Measurements from ENCODE around the gene DAB2IP.

DAB2IP gene

DNA sequence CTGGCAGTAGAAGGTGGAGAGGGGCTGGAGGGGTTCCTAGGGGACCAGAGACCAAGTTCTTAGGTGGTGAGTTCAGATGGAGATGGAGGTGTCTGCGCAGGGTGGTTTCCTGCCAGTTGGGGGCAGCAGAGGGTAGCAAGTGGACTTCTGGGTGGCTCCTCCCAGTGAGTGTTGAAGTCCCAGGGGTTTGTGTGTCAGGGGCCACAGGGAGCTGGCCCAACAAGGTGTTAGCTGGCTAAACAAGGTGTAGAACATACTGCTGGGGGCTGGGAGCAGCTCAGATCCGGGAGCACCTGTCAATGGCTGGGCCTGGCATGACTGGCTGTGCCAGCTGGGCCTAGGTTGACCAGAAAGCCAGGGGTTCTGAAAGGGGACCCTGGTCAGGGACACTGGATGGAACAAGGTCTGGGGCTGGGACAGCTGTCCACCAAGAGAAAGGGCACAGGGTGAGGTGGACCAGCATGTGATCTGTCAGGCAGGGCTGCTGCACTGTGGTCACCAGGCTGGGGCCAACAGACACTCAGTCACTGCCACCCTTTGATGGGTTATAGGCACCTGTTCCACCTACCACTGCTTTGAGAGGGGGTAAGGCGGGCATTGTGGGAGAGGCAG, 35.6 kb downstream of the DAB2IP start:
- peak; percentile 83 for DNase-seq

DNA sequence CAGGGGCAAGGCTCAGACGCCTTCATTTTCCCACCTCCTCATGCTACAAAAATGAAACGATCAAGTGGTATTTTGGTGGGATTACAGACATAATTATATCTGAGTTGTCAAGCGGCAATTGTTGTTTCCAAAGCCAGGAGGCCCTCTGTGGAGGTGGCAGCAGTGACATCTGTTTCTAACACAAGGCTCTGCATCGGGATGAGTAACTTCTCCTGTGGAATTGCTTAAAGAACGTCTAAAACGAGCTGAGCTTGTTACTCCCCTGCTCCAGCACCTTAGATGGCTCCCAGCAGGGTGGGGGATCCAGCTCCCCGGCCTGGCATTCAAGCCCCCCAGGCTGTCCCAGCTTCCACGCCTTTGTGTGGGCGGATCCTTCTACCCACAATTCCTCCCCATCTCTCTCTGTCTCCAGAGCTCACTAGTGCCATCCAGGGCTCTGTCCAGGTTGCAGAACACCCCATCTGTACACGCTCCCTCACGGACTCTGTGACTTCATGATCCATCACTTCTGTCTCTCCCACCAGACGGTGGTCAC, 36.8 kb downstream of the DAB2IP start:
- DNase-seq: no peak

DNA sequence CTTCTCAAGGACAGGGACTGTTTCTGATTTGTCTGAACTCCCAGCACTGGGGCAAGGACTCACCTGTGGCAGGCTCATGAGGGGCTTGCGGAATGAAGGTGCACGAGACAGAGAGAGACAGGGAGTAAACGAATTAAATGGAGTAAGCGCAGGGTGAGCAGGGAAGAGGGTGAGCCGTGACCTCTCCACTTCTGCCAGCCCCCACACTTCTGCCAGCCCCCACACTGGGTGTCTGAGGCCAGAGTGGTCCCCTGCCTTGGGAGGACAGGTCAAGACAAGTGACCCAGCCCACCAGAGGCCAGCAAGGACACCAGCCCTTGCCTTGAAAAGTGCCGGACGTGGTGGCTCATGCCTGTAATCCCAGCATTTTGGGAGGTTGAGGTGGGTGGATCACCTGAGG, 37.2 kb downstream of the DAB2IP start:
- no peak for DNase-seq

DNA sequence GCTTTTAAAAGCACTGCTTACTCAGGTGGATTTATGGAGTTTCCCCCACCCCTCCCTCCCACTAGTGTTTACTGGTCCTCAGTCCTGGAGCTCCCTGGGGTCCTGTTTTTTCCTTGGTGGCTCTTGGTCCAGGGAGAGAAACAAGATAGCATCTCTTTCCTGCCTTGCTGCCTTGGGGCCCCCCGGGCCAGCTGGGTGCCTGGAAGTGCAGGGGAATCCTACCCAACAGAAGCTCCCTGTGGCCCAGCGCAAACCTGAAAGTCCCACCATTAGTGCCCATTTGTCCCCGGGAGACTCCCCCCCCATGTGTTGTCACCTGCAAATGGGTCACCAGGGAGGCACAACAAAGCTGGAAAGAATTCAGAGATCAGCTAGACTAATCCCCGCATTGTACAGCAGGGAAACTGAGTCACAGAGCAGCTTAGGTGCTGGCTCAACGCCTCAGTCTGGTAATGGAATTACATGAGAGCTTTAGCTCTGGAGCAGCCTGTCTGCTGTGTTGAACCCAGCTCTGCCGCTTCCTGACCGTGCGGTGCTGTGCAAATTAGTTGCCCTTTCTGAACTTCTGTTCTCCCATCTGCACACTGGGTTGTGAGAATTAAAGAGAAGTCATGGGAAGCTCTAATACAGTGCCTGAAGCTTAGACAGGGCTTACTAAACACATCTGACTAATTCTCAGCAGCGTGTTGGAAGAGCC, 38.2 kb downstream of the DAB2IP start:
- no peak for DNase-seq

DNA sequence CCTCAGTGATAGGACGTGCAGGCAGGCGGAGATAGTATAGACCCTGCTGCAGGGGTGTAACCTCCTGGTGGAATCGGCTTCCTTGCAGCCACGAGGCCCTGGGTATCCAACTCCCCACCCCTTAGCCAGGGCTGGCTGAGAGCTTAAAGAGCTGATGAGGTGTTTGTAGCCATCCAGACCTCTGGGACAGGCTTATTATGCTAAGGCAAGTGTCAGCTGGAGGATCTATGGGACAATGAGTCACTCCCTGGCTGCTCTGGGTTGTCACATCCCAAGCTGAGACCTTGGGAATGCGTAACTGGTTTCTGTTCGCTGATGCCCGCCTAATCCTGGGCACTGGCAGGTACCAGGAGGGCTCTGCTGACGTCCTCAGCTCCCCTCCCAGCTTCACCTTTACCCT, 38.9 kb downstream of the DAB2IP start:
- no peak for DNase-seq

DNA sequence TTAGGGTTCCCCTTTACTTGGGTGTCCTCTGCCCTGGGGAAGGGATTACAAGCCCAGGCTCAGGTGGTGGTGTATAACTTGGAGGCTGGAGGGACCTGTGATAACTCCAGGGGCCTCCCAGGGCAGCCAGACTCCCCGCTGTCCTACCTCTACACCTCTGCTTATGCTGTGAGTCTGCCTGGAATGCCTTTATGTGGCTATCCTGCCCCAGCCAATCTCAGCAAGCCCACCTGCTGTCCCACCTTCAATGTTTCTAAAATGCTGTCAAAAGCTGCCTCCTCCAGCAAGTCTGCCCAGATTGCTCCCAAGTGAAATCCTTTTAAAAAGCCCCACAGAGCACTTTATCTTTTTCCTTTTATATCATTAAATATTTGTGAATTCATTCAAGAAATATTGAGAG, 39.3 kb downstream of the DAB2IP start:
- DNase-seq: no peak

DNA sequence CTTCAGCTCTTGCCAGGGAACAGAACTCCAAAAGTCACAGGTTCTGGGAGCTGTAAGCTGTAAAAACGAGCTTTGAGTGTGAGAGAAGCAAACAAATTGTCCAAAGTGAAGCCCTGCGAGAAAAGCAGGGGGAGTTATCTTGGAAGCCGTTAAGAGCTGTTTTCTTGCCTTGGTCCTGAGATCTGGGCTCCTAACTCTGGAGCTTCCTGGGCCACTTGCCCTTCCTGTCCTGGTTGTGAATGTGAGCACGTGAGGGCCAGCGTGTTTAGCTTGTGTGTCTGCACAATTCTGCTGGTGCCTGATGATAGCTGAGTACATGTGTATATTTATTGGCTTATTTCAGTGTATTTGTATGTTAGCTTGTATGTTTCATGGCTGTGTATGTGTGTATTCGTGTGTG, 40.5 kb downstream of the DAB2IP start:
- no peak for DNase-seq

DNA sequence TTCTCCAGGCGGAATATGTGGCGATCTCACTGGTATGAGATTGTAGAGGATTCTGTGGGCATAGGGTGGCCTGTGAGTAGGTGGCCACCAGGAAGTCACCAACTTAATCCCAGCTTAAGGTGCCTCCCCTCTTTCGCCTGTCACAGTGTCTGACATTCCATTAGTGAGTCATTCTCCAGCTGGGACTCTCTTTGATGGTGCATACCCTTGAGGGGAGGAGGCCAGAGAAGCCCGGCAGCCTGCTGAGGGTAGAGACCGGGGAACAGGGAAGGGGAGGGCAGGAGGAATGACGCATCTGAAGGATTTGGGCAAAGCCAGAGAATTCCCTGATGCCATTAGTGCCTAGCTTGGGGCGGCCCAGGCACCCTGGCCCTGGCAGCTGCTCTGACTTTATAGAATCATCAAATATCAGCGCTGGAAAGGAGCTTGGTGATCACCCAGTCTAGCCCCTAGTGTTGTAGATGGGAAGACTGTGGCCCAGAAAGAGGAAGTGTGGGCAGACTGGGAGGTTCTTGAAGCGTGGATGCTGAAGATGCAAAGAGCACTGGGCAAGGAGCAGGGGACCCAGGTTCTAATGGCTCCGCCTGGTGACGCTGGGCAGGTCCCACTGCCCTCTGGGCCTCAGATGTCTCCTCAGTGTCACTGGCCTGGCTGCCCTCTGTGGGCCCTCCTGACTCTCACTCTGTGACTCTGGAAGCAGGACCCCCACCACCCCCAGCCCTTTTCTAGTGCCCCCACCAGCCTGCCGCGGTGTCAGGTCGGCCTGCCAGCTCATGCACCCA, 41.4 kb downstream of the DAB2IP start:
- no peak for DNase-seq

DNA sequence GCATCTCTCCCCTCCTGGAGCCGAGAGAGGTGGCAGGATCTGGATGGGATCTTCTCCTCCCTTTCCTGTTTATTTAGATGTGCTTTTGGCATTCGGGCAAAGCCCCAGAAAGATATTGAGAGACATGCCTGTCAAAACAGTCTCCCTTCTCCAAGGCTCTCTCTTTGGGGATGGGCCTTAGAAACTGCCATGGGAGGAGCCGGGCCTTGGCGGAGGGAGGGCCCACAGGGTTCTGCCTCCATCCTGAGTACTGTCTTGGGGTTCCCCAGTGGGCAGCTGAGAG, 41.9 kb downstream of the DAB2IP start:
- no peak for DNase-seq

DNA sequence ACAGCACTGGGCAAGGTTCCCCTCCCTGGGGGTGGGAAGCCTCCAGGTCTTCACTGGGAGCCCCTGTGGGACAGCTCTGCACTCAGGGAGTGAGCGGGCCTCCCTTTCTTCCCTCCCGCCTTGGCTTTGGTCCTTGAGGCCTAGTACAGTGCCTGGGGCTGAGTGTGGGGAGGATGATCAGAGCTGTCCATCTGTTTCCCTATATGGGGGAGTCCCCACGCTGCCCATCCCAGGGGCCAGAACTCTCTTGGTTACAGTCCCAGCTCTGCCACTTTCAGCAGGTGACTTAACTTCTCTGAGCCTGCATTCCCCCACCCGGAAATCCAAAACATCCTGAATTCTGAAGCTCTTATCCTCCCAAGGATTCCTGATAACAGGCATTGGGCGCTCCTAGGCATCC, 42.6 kb downstream of the DAB2IP start:
- DNase-seq: no peak

DNA sequence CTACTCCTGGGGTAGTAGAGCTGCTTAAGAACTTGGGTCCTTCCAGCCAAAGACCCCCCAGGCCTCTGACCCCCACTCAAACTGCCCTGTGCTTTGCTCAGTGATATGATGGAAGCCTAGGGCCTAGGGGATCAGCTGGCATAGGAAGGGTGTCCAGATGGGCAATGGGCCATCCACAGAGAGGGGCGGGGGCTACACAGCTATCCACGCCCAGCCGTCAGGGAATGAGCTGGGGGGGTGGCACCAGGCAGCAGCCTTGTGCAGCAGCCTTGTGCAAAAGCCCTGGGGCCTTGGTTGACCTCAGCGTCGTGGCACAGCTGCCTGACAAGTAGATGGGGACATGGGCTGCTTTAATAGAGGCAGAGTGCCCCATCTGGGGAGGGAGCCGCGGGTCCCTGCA, 43.2 kb downstream of the DAB2IP start:
- no peak for DNase-seq

DNA sequence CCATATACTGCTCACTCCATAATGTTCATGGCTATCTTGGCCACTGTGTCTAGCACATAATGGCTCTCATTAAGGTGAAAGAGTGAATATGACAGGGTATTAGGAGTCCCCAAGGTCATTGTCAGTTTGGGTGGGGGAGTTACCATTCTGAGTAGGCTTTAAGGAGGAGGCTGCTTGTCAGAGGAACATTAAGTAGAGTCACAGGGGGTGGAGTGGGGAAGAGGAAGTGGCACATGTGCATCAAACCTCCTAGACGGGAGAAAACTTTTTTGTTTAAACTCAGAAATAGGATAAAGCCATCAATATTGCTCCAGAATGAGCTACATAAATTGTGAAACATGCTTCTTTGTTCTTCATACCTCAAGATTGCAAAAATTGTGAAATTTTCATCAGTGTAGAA, 45.5 kb downstream of the DAB2IP start:
- DNase-seq: no peak

DNA sequence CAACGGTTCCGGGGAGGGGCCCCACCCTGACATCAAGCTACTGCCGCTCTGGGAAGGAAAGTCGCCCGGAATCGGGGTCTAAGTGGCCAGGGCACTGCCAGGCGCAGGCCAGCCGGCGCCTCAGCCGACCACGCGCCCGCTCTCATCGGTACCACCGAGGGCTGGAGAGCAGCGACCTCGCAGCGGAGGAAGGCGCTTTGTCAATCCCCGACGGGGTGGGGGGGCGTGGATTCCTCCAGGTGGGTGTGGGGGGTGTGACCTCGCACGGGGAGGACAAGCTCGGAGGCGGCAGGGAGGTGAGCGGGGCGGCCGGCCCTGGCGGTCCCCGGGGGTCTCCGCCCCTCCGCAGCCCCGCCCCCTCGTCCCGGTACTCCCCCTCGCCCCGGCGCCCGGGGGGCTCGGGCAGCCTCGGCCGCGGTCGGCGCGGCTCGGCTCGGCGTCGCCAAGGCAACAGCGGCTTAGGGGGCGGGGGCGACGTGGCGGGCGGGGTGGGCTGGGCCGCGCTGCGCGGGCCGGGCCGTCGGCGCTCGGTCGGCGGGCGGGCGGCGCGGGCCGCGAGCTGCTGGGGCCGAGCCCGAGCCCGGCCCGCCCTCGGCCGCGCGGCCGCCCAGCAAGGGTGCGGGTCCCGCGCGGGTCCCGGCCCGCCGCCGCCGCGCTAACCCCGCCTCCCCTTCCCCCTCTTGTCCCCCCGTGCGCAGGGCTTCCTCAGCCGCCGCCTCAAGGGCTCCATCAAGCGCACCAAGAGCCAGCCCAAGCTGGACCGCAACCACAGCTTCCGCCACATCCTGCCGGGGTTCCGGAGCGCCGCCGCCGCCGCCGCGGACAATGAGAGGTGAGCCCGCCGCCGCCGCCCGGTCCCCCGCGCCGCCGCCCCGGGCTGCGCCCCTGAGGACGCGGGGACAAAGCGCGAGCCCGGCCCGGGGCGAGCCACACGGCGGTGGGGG, 47.5 kb downstream of the DAB2IP start:
- DNase-seq: peak; percentile 60

DNA sequence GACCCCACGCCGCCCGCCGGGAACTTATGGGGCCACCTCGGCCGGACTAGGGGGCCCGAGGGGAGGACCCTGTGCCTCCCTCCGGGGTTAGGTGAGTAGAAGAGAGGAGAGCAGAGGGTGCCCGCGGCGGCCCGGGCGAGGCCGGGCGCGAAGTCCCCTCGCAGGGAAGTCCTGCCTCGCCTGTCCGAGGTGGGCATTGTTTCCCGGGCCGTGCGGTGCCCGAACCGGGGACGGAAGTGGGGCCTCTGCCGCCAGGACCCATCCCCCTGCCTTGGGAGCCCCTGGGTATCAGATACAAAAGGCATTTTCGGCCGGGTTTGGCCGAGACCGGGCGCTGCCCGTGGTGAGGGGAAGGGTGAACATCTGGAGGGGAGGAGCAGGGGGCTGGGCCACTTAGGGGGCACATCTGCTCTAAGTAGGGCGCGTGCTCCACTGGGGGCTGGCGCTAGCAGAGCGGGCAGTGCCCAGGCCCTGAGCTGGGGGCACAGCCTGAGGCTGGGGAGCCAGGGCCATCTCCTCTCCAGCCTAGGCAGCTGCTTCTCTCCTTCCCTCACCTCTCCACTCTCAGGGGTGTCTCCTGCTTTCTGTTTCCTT, 48.2 kb downstream of the DAB2IP start:
- no peak for DNase-seq

DNA sequence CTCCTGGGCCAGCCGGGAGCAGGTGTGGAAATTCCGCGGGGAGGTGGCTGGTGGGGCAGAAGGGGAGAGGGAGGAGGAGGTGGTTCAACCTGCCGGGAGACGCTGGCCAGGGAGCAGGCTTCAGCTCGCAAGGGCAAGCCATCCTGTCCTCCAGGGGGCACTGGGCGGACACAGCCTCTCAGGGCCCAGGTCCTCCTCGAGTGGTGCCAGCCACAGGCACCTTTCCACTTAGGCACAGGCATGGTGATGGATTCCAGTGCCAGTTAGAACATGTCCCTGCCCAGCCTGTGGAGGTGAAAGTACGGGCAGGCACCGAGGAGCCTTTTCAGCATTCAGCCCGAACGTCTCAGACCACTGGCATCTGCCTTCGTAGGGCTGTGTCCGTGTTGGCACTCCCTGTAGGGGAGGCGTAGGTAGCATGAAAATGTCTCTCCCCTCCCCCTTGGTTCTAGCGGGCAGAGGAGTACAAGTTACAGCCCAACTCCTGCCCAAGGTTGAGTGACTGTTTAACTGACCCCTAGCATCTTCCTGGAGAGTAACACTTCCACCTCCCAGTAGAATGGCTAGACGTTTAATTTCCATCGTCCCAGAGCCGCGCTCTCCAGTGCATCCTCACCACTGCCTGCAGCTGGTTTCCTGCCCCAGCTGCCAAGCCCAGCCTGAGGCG, 48.9 kb downstream of the DAB2IP start:
- DNase-seq: peak; percentile 57

DNA sequence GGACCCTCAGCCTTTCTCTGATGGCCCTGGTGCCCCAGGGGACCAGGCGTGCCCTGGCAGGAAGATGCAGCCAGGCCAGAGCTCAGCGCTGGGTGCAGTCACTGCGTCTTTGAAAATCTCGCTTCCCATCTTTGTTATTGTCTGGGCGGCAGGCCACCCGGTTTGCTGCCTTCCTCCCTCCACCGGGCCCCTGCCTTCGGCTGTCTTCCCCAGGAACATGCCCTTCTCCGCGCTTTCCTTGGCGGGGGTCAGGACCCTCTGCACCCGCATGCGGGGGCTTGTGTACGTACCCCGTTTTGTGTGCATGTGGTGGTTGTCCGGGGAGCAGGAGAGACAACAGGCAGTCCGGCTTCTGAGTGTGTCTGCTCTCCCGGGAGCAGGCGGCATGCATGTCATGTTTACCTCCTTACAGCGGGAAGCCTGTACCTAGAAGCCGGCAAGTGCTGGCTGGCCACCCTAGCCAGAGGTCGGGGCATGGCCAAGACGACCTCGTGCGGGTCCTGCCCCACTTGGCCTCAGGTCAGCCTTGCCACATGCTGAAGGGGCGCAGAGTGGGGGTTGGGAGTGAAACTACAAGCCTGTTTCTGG, 49.5 kb downstream of the DAB2IP start:
- no peak for DNase-seq

DNA sequence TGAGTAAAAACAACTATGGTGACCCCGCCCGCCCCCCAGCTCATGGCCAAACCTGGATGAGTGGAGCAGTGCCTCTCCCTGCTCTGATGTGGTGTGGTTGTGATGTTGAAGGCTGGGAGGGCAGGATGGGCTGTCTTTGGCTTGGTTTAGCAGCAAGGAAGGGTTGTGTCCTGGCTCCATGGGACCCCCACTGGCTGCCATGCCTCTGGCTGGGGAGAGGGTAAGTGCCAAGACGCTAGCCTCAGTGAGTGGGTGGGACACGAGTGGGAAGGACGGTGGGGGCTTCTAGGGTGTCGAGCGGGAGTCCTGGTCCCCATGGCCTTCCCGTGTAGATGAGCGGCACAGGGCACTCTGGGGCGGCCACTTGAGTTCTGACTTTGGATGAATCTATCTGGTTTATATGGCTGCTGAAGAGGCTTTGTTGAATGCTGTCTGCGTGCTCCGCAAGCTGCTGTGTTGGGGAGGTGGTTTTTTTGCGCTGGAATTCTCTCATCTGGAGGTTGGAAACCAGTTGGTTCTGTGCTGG, 50.4 kb downstream of the DAB2IP start:
- no peak for DNase-seq

DNA sequence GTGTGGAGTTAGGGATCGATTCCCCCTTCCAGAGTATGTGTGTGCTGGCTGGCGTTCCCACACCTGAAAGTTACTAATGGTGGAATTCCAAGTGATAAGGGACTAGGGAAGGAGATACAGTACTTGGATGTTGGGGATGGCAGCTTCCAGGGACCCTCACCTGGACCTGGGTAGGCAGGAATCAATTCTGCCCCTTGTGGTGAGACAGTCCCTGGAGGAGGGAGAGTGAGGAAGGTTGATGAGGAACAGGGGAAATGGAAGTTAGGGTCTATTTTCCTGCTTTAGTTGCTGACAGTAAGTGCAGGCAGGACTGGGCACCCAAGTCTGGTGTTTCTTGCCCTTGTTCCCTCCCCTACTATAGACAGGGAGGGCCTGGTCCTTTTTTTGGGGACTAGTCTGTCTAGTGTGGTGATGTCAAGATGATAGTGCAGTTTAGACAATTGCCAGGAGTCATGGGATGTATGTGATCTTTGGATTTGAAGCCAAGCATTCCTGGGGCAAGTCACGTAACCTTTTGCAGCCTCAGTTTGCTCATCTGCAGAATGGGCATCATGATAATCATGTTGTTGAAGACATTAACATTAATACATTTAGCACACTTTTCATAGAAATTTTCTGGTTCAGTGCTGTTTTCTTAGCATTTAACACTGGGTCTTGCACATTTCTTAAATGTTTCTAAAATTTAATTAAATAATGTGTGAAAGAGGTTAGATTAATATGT, 51.7 kb downstream of the DAB2IP start:
- DNase-seq: no peak

DNA sequence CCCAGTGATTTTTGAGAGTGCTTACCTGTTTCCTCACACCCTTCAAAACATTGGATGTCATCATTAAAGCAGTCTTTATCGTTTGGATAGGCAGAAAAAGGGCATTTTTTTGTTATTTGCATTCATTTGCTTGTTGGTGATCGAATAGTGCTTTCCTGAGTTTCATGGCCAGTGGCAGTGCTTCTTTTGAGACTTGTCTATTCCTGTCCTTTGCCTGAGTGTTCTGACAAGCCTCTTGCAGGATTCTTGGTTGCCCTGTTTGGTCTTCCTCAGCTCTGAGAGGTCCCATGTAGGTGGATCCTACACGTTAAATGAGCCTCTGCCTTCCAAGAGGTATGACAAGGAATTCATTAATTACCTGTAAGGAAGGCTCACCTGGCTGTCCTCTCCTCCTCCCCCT, 52.8 kb downstream of the DAB2IP start:
- DNase-seq: no peak

DNA sequence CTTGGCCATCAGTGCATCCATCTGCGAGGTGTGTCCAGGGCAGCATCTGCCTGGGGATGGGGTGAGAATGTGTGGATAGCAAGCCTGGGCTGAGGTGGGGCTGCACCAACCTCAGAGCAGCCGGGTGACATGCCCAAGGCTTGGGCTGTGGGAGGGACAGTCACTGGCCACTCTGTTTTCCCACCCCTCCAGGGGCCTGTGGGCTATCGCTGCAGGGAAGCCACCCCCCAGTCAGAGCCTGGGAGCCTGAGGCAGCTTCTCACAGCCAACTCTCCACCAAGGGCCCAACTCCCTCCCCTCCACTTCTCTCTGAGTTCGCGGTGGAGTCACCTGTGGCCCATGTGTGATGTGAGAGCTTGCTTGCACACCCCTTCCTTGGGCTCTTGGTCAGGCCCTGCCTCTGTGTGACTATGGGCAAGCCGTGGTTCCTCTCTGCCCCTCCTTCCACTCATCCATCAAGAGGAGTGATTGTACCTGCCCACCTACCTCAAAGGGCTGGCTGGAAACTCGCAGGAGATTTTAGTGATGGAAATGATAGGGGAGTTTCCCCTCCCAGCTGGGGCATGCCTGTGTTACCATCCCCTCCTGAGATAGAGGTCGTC, 54.8 kb downstream of the DAB2IP start:
- no peak for DNase-seq
